ENCODE measurements around the gene HOXB2. TPM values are rescaled to one million over a fixed set of nuclear protein-coding genes. Genes with fewer than 3 reads are reported as not detected.

Gene HOXB2
- total and polyA plus RNA-seq, 9 of the 15 experiments (the other 6 are each of a cell fraction or from before 2014, with no cell fraction given), result 2.1 to 97.7 (median 21.2) TPM

- TF ChIP-seq REST (IDR thresholded peaks at IDR 0.05; ENCODE audit: borderline replicate concordance), result peak; percentile 34; the same call in 1 of the 2 replicates
- no peak for TF ChIP-seq REST (CRISPR knock-in tag; IDR thresholded peaks at IDR 0.05; ENCODE audit: low read depth)
- TF ChIP-seq KDM1A (IDR thresholded peaks at IDR 0.05), result 0 out of 4 replicates have a peak, but pooled peaks of 1 of the 2 experiments have one; percentile 22
- peak; percentile 43; the same call in 1 of the 2 replicates for TF ChIP-seq ATF3 (IDR thresholded peaks at IDR 0.05)
- no peak for TF ChIP-seq ATF3 (CRISPR knock-in tag; conservative IDR thresholded peaks at IDR 0.05)
- TF ChIP-seq, protein P1, sequence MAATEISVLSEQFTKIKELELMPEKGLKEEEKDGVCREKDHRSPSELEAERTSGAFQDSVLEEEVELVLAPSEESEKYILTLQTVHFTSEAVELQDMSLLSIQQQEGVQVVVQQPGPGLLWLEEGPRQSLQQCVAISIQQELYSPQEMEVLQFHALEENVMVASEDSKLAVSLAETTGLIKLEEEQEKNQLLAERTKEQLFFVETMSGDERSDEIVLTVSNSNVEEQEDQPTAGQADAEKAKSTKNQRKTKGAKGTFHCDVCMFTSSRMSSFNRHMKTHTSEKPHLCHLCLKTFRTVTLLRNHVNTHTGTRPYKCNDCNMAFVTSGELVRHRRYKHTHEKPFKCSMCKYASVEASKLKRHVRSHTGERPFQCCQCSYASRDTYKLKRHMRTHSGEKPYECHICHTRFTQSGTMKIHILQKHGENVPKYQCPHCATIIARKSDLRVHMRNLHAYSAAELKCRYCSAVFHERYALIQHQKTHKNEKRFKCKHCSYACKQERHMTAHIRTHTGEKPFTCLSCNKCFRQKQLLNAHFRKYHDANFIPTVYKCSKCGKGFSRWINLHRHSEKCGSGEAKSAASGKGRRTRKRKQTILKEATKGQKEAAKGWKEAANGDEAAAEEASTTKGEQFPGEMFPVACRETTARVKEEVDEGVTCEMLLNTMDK (IDR thresholded peaks at IDR 0.05; ENCODE audit: borderline replicate concordance, insufficient read depth, low read depth, low read length, poor library complexity, severe bottlenecking), result peak; percentile 57
- TF ChIP-seq ADNP (tag; IDR thresholded peaks at IDR 0.05), result peak; percentile 63
- 0 out of 2 replicates have a peak, but pooled peaks have one; percentile 11 for TF ChIP-seq CXXC5 (CRISPR knock-in tag; IDR thresholded peaks at IDR 0.05)
- TF ChIP-seq CEBPB (tag; IDR thresholded peaks at IDR 0.05), result peak; percentile 96
- no peak for TF ChIP-seq PTTG1 (tag; IDR thresholded peaks at IDR 0.05; ENCODE audit: low read depth)
These were observed 21.9 kb downstream of the HOXB2 start (continued) for GRCh38 chr17:48523010-48523409.
